Right forelimb (tissue), 1 donor: ENCODE measurements around the gene COL23A1.

Experiments used
- DNase-seq: peaks from one replicate; pipeline ENCODE4 v3.0.0-alpha.2; 2018

Gene COL23A1

GRCh38 chr5:178553517-178553916, 36.7 kb downstream of the COL23A1 start:
- no peak for DNase-seq

GRCh38 chr5:178551468-178551867, 38.7 kb downstream of the COL23A1 start:
- no peak for DNase-seq

- DNase-seq: no peak
Measured at GRCh38 chr5:178551059-178551458, 39.1 kb downstream of the COL23A1 start.

GRCh38 chr5:178548746-178549145, 41.4 kb downstream of the COL23A1 start:
- DNase-seq: no peak

- DNase-seq: no peak
Measured at GRCh38 chr5:178547753-178548415, 42.3 kb downstream of the COL23A1 start.

- no peak for DNase-seq
Measured at GRCh38 chr5:178547052-178547666, 43.0 kb downstream of the COL23A1 start.

GRCh38 chr5:178546675-178547033, 43.5 kb downstream of the COL23A1 start:
- DNase-seq: no peak

GRCh38 chr5:178545941-178546674, 44.1 kb downstream of the COL23A1 start:
- DNase-seq: no peak

- DNase-seq: no peak
Measured at GRCh38 chr5:178545176-178545575, 45.0 kb downstream of the COL23A1 start.

- no peak for DNase-seq
Measured at GRCh38 chr5:178544166-178544834, 45.9 kb downstream of the COL23A1 start.

- no peak for DNase-seq
Measured at GRCh38 chr5:178542455-178542854, 47.7 kb downstream of the COL23A1 start.

GRCh38 chr5:178540526-178540925, 49.7 kb downstream of the COL23A1 start:
- DNase-seq: no peak

GRCh38 chr5:178538741-178539229, 51.4 kb downstream of the COL23A1 start:
- no peak for DNase-seq

- DNase-seq: no peak
Measured at GRCh38 chr5:178537467-178538371, 52.5 kb downstream of the COL23A1 start.

- DNase-seq: no peak
Measured at GRCh38 chr5:178536541-178537466, 53.4 kb downstream of the COL23A1 start.

GRCh38 chr5:178535299-178536175, 54.7 kb downstream of the COL23A1 start:
- no peak for DNase-seq

GRCh38 chr5:178533136-178533535, 57.1 kb downstream of the COL23A1 start:
- DNase-seq: no peak

- DNase-seq: no peak
Measured at GRCh38 chr5:178532666-178533065, 57.5 kb downstream of the COL23A1 start.

GRCh38 chr5:178532236-178532635, 58.0 kb downstream of the COL23A1 start:
- no peak for DNase-seq

- DNase-seq: no peak
Measured at GRCh38 chr5:178531786-178532185, 58.4 kb downstream of the COL23A1 start.
